ENCODE measurements around the gene CAPG. TPM values are rescaled to one million over a fixed set of nuclear protein-coding genes. Genes with fewer than 3 reads are reported as not detected.

Gene CAPG
- total and polyA plus RNA-seq, 9 of the 15 experiments (the other 6 are each of a cell fraction or from before 2014, with no cell fraction given): 10.6 to 90.4 (median 56.0) TPM

GRCh38 chr2:85429924-85430289, 19.7 kb upstream of the CAPG start:
- intact Hi-C loops (cut with micrococcal nuclease) (no loop called here), in situ Hi-C loops (cut with MboI) (no loop called here)
- ChIA-PET POLR2A (interaction anchor here (1.0 to 63.9 kb wide), 4 partner anchors 8 to 131 kb away, joined by 3 to 1576 read pairs (median 8); partner anchors contain the start of genes GGCX and MAT2A), CTCF (ENCODE audit: low intra/inter-chr PET ratio) (no interaction called here)
- Histone ChIP-seq H3K4me2 (ENCODE audit: insufficient read depth, low read length) (no peak overlapping the region), H3K9ac (ENCODE audit: insufficient read depth in 1 of 2, low read depth in 2 of 2, low read length in 2 of 2) (peak overlapping the region in 1 of 2 experiments; percentile 65; a peak in 2 of 4 replicates), H3K36me3 (ENCODE audit: control insufficient read depth, insufficient read depth, low read length) (no peaks in the 10 kb centered on the region), H3K9me1 (ENCODE audit: control insufficient read depth, insufficient read depth, low read length) (no peaks in the 10 kb centered on the region), H3K79me2 (ENCODE audit: control insufficient read depth, insufficient read depth, low read length) (no peaks in the 10 kb centered on the region), H3K4me3 (no peak overlapping the region), H3K4me1 (replicated peaks in 1 of 2; ENCODE audit: control insufficient read depth in 2 of 2, insufficient read depth in 2 of 2, low read length in 2 of 2) (peaks cover 31 to 45% of the 10 kb centered on the region in 2 experiments), H3K9me3 (replicated peaks; ENCODE audit: control insufficient read depth, insufficient read depth, low read depth, low read length) (no peaks in the 10 kb centered on the region), H3K27ac (ENCODE audit: extremely low read depth, low read depth, low read length) (no peak overlapping the region; the same call in 2 of the 3 replicates), H3K27me3 (ENCODE audit: control insufficient read depth in 2 of 2, insufficient read depth in 2 of 2, low read length in 2 of 2) (no peaks in the 10 kb centered on the region), H2AFZ (ENCODE audit: low read depth, low read length) (peak overlapping the region; percentile 47; the same call in 1 of the 2 replicates), H4K20me1 (replicated peaks; ENCODE audit: control insufficient read depth, insufficient read depth, low read length) (no peaks in the 10 kb centered on the region)
- FAIRE-seq (peak; percentile 44), ATAC-seq (peak; percentile 53), DNase-seq (ENCODE audit: extremely low read depth in 1 of 4, low spot score in 3 of 4) (peak in 3 of 4 experiments; percentile 39 to 53 (median 51))
- no TSS peak for BruUV-seq (replicated peaks)
- whole genome bisulfite sequencing (ENCODE audit: insufficient coverage, low coverage, missing lambda C conversion rate): 8% methylated on average over 1 of the region's 2 CpGs
- peak; percentile 73 for TF ChIP-seq C11orf30 (IDR thresholded peaks at IDR 0.05; ENCODE audit: low read depth)
- TF ChIP-seq CREB3 (tag; conservative IDR thresholded peaks at IDR 0.05; ENCODE audit: low read depth): peak; percentile 59; the same call in 1 of the 2 replicates
- TF ChIP-seq MAFG (tag; conservative IDR thresholded peaks at IDR 0.05): peak; percentile 57
- 0 out of 2 replicates have a peak, but pooled peaks have one; percentile 44 for TF ChIP-seq ZBTB7A (IDR thresholded peaks at IDR 0.05; ENCODE audit: borderline replicate concordance, control insufficient read depth, low read depth, low read length)
- peak; percentile 63; the same call in 1 of the 2 replicates for TF ChIP-seq ZNF592 (IDR thresholded peaks at IDR 0.05)
- no peak for TF ChIP-seq PBX2 (CRISPR knock-in tag; IDR thresholded peaks at IDR 0.05; ENCODE audit: low read depth)
- TF ChIP-seq PBX2 (tag; conservative IDR thresholded peaks at IDR 0.05; ENCODE audit: low read depth): peak; percentile 20; the same call in 1 of the 2 replicates
- no peak for TF ChIP-seq SNIP1 (IDR thresholded peaks at IDR 0.05; ENCODE audit: low read depth)
- TF ChIP-seq AFF1 (IDR thresholded peaks at IDR 0.05; ENCODE audit: low read depth in 1 of 2, partially characterized antibody in 2 of 2): no peak
